ENCODE results near the gene RABGAP1L.

DNA sequence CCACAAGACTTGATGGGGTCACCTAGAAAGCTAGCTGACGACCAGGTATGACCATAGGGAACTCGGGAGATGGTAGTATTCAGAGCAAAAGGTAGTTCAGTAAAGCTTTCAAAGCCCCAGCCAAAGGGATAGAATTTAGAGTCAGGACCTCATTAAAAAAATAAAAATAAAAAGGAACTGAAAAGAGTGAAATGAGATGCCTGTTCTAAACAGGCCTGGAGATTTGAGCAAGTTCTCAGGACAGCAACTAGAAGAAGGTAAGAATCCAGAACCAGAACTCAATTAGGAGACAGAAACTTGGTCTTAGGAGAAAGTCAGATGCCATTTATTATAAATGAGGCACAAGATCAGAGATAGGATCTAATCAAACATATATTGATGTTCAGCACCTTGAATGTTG is 575.0 kb downstream of the RABGAP1L start:
- TF ChIP-seq POLR2A (IDR thresholded peaks at IDR 0.05; ENCODE audit: low read length), result no peak
- no peak for TF ChIP-seq GATA1 (IDR thresholded peaks at IDR 0.05; ENCODE audit: low read depth, low read length)

All from erythroblast (primary cell).